GM10266 (cell line): Measurements from ENCODE around the gene BMAL1.

Source experiments
- DNase-seq: peaks from one replicate; pipeline ENCODE4 v3.0.0; 2012; ENCODE audit errors: extremely low spot score
- TF ChIP-seq, protein P1 (sequence below): IDR thresholded peaks from 2 replicates; pipeline ENCODE4 v1.5.1; 2012; ENCODE audit warnings: mild to moderate bottlenecking, low read depth; ENCODE audit not compliant: control insufficient read depth, insufficient read depth; ENCODE audit errors: missing control alignments

The BMAL1 gene

DNA sequence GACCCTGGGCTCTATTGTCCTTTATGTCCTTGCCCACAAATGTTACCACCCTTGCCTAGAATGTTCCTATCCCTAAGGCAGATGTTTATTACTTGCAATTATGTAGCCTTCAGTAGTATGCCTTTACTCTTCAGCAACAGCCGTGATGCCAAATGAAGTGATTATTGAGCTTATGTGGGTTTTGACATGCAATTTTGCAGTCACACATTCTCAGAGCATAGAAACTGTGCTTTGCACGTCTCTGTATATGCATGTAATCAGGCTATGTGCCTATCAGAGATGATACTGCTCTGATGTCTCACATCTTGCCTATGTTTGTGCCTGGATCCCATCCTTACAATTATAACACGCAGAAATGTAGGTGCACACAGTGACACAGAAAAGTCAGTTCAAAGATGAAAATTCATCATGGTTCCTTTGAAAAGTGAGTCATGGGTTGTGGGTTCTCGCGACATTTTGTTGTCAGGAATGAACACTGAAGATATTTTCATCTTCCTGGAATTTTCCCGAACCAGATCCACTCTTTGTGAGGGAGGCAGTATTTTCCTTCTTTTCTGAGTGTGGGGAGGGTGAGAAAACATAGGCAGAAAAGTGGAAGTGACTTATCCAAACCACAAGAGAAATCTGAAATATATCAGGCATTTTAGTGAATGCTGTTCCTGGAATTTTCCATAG is 81.1 kb downstream of the BMAL1 start:
- TF ChIP-seq, protein P1, sequence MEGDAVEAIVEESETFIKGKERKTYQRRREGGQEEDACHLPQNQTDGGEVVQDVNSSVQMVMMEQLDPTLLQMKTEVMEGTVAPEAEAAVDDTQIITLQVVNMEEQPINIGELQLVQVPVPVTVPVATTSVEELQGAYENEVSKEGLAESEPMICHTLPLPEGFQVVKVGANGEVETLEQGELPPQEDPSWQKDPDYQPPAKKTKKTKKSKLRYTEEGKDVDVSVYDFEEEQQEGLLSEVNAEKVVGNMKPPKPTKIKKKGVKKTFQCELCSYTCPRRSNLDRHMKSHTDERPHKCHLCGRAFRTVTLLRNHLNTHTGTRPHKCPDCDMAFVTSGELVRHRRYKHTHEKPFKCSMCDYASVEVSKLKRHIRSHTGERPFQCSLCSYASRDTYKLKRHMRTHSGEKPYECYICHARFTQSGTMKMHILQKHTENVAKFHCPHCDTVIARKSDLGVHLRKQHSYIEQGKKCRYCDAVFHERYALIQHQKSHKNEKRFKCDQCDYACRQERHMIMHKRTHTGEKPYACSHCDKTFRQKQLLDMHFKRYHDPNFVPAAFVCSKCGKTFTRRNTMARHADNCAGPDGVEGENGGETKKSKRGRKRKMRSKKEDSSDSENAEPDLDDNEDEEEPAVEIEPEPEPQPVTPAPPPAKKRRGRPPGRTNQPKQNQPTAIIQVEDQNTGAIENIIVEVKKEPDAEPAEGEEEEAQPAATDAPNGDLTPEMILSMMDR = no peak
- no peak for DNase-seq

GRCh38 chr11:13362596-13363109 is 85.1 kb downstream of the BMAL1 start:
- TF ChIP-seq, protein P1 = no peak
- DNase-seq = no peak

DNA sequence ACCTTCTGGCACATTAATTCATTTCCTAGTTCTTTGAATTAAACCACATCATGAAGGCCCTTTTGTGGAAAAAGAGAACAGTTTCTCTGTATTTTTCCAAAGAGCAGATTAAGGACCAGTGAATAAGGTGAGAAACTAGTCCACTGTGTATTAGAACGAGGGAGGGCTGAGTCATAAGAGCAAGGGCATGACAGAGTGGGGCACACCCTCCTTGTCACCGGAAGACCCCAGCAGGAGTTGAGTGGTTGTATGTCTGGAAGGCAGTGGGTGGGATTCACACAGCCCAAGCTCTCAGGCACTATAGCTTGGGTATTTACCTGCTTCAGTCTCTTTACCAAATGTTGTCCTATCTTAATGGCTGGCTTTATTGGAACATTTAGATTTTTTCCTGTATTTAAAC is 86.8 kb downstream of the BMAL1 start:
- TF ChIP-seq, protein P1 = no peak
- DNase-seq = no peak

- TF ChIP-seq, protein P1 = no peak
Observed at GRCh38 chr11:13366266-13367026, 88.9 kb downstream of the BMAL1 start.

DNA sequence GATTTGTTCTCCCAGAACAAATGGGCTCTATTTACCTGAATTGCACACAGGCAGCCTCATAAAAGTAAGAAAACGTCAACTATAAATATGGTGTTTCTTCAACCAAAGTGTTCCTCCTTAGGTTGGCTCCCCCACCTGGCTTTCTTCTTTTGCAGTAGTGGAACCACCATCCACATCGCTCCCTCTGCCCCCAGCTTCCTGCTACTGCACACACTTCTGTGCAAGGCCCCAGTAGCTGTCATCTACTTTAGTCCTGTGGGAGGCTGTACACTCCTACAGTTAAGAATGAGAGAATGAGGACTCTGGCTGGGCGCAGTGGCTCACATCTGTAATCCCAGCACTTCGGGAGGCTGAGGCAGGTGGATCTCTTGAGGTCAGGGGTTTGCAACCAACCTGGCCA is 89.5 kb downstream of the BMAL1 start:
- TF ChIP-seq, protein P1 = no peak

More at GRCh38 chr11:13366266-13367026, 88.9 kb downstream of the BMAL1 start:
- DNase-seq = no peak

GRCh38 chr11:13368041-13368446 is 90.5 kb downstream of the BMAL1 start:
- DNase-seq = no peak
- TF ChIP-seq, protein P1 = no peak

More for the DNA sequence above, 89.5 kb downstream of the BMAL1 start:
- no peak for DNase-seq

- TF ChIP-seq, protein P1 = no peak
- no peak for DNase-seq
Observed at GRCh38 chr11:13373216-13373615, 95.6 kb downstream of the BMAL1 start.
